Panc1 (cell line): ENCODE results near the gene KIAA1217.

Source experiments
- CTCF ChIP-seq: fragments of 450-650 bp; IDR thresholded peaks from 2 replicates; pipeline ENCODE4 v1.5.1; 2017; ENCODE audit warnings: mild to moderate bottlenecking
- POLR2AphosphoS5 ChIP-seq: IDR thresholded peaks from 2 replicates; pipeline ENCODE4 v1.6.1; 2012; ENCODE audit warnings: mild to moderate bottlenecking, low read depth, low read length, moderate library complexity
- SIN3A ChIP-seq: IDR thresholded peaks from 2 replicates; pipeline ENCODE4 v1.6.1; 2012; ENCODE audit warnings: low read depth, mild to moderate bottlenecking, low read length, moderate library complexity, borderline replicate concordance; ENCODE audit not compliant: insufficient read depth
- TCF7L2 ChIP-seq: IDR thresholded peaks from 2 replicates; pipeline ENCODE4 v1.6.1; 2011; ENCODE audit warnings: mild to moderate bottlenecking, low read depth, low read length, inconsistent platforms

DNA sequence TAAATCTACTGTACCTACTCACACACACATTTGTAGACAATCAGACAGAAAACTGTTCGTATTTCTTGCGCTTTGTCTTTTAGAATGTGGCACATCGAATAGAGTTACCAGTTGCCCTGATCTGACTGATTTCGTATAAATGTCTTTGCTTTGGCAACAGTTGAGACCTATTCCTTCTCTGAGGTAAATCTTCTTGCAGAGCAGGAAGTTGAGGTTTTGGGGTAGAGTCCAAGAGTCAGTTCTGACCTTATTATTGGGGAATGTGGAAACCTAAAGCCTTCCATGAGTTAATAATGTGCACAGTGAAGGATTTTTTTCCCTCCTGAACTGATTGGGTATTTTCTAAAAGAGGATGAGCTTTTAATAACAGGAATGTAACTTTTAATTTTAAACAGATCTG lies 135.3 kb downstream of the KIAA1217 start:
- TF ChIP-seq CTCF = no peak
- no peak for TF ChIP-seq SIN3A
- TF ChIP-seq TCF7L2 = no peak
- TF ChIP-seq POLR2AphosphoS5 = no peak
